NCI-H748 treated with DMSO at 0.1 percent for 48 hours (cell line): Measurements from ENCODE around the gene DHRS12.

Source experiments
- DNase-seq: peaks from one replicate; lab custom pipeline; 2025; lab: John Stamatoyannopoulos, UW

DHRS12 gene

DNA sequence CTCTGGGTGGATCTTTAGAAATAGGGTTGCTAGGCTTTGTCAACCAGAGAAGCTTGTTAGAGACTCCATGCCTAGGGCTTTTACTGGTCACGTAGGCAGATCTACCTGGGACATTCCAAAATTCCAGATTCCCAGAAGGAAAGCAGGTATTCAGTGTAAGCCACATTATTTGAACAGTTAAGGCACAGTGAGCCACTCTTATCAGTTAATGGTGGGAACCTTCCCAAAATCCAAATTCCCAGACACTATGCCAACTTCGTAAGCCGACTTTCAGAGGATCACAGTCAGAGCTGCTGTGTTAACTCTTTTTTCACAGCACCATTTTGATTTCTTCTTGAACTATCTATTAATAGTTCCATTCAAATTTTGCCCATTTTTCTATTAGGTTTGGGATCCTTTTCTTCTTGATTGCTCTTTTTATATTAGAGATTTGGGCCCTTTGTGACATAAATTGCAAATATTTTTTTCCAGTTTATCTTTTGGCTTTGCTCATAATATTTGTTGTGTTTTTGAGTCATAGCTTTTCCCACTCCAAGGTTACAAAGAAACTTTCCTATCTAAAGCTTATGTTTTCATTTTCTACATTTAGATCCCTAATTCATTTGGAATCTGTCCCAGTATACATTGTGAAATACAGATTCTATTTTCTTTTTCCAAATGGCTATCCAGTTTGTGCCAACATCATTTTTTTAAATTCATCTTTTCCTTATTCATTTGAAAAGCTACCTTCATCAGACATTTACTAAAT, 77.3 kb downstream of the DHRS12 start:
- DNase-seq, result no peak

DNA sequence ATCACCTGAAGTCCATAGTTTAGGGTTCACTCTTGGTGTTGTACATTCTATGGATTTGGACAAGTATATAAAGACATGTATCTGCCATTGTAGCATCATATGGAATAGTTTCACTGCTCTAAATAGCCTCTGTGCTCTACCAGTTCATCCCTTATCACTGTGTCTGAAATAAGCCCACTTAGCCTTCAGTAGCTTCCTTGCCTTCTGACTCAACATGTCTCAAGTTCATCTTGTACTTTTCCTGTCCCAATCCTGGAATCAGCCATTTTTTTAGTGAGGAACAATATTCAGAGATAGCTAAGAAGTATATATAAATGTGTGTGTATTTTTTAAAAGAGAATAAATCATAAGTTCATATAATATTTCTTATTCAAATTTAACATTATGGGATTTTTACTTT, 79.2 kb downstream of the DHRS12 start:
- no peak for DNase-seq

DNA sequence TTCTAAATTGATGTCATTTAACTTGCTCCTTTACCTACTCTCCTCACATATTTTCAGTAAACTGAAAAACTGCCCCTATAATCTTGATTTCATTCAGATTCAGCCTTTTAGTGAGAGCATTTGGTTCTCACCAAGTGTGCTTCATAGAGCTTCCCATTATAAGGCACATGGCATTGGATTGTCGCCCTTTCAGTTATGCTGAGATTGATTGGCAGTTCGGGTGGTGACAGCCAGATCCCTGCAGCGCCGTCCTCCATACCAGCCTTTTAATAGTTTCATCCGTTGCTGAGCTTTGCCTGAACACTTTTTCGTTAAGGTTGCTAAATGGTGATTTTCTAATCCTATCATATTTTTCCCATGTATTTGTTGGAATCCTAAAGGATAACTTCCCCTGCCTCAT, 80.4 kb downstream of the DHRS12 start:
- no peak for DNase-seq

DNA sequence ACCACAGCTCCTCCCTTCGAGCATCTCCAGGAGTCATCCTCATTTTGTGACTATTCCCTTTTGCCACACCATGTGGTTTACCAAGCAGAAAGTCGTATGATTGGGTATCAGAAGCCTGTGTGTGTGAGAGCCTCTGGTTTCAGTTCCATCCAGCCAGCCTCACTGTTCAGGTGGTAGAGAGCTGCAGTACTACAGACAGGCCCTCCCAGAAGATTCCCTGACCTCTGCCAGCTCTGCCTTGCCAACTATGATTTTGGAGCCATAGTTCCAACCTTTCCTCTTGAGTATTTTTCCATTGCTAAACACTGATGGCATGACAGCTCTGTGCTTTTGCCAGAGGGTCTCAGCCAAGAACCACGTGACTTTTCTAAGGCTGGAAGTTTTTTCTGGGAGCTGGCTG, 82.5 kb downstream of the DHRS12 start:
- no peak for DNase-seq

DNA sequence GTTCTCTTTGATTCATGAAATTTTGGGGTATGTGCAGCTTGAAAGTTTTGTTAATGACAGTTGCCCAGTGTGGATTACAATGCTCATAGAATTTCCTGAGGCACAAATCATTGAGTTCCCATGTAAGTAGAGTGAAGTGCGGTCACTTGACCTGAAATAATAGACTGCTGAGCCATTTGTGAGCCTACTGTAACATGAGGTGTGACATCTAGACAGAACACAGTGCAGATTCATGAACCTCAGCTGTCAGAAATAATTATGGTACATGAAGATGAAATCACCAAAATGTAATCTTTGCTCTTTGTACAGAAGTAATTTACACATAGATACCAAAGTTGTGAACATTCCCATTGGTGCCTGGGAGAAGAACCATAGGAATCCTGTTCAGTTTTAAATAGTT, 84.6 kb downstream of the DHRS12 start:
- DNase-seq, result no peak
